ENCODE results near the gene HOOK2. TPM values are rescaled to one million over a fixed set of nuclear protein-coding genes. Genes with fewer than 3 reads are reported as not detected.
A peak's percentile ranks its signal among the peaks of the same experiment; 100 is the strongest.

Gene HOOK2
- polyA plus RNA-seq, 1 experiment: 5.5 TPM

- Histone ChIP-seq H3K4me3 (ENCODE audit: low read depth, low read length) (no peak overlapping the region), H3K27ac (ENCODE audit: low read depth, low read length) (no peak overlapping the region), H3K9me3 (ENCODE audit: control insufficient read depth, insufficient read depth, low read length) (peaks cover 4% of the 10 kb centered on the region; the same call in 1 of the 2 replicates), H3K27me3 (ENCODE audit: control insufficient read depth, insufficient read depth, low read length) (no peaks in the 10 kb centered on the region)
- no peak for TF ChIP-seq CTCF (IDR thresholded peaks at IDR 0.05; ENCODE audit: low read depth, low read length)
- no peak for DNase-seq (ENCODE audit: low read depth, low spot score)
- POLR2A ChIA-PET: interaction anchor here (0.5 kb wide), 1 partner anchor 59 kb away, joined by 7 read pairs; no protein-coding TSS in a partner anchor
- CTCF ChIA-PET: interaction anchor here (1.0 to 2.3 kb wide), 2 partner anchors 9 to 60 kb away, joined by 3 to 12 read pairs; no protein-coding TSS in a partner anchor
Observed at GRCh38 chr19:12787458-12787857, 12.1 kb upstream of the HOOK2 start.

GRCh38 chr19:12786952-12787351, 11.6 kb upstream of the HOOK2 start:
- Histone ChIP-seq H3K9me3 (ENCODE audit: control insufficient read depth, insufficient read depth, low read length) (peaks cover 3% of the 10 kb centered on the region; the same call in 1 of the 2 replicates), H3K27me3 (ENCODE audit: control insufficient read depth, insufficient read depth, low read length) (no peaks in the 10 kb centered on the region), H3K4me3 (ENCODE audit: low read depth, low read length) (no peak overlapping the region), H3K27ac (ENCODE audit: low read depth, low read length) (no peak overlapping the region)
- DNase-seq (ENCODE audit: low read depth, low spot score): no peak
- no peak for TF ChIP-seq CTCF (IDR thresholded peaks at IDR 0.05; ENCODE audit: low read depth, low read length)
- CTCF ChIA-PET: no interaction called here
- POLR2A ChIA-PET: interaction anchor here (0.6 kb wide), 1 partner anchor 11 kb away, joined by 7 read pairs; no protein-coding TSS in a partner anchor

GRCh38 chr19:12786141-12786870, 11.0 kb upstream of the HOOK2 start:
- CTCF ChIA-PET: interaction anchor here (1.4 kb wide), 1 partner anchor 10 kb away, joined by 4 read pairs; no protein-coding TSS in a partner anchor
- no peak for DNase-seq (ENCODE audit: low read depth, low spot score)
- Histone ChIP-seq H3K4me3 (ENCODE audit: low read depth, low read length) (no peak overlapping the region), H3K27me3 (ENCODE audit: control insufficient read depth, insufficient read depth, low read length) (no peaks in the 10 kb centered on the region), H3K9me3 (ENCODE audit: control insufficient read depth, insufficient read depth, low read length) (no peaks in the 10 kb centered on the region; the same call in 1 of the 2 replicates), H3K27ac (ENCODE audit: low read depth, low read length) (peak overlapping the region; percentile 31)
- no peak for TF ChIP-seq CTCF (IDR thresholded peaks at IDR 0.05; ENCODE audit: low read depth, low read length)
- POLR2A ChIA-PET: interaction anchor here (0.6 kb wide), 1 partner anchor 10 kb away, joined by 7 read pairs; no protein-coding TSS in a partner anchor

GRCh38 chr19:12785431-12786031, 10.2 kb upstream of the HOOK2 start:
- H3K9me3 ChIP-seq (ENCODE audit: control insufficient read depth, insufficient read depth, low read length): no peaks in the 10 kb centered on the region; the same call in 1 of the 2 replicates
- no peak for TF ChIP-seq CTCF (IDR thresholded peaks at IDR 0.05; ENCODE audit: low read depth, low read length)
- ChIA-PET POLR2A (no interaction called here), CTCF (interaction anchor here (1.4 kb wide), 1 partner anchor 11 kb away, joined by 4 read pairs; no protein-coding TSS in a partner anchor)
- H3K4me3 ChIP-seq (ENCODE audit: low read depth, low read length): no peak overlapping the region
- no peak for DNase-seq (ENCODE audit: low read depth, low spot score)
- no peaks in the 10 kb centered on the region for H3K27me3 ChIP-seq (ENCODE audit: control insufficient read depth, insufficient read depth, low read length)
- peak overlapping the region; percentile 31 for H3K27ac ChIP-seq (ENCODE audit: low read depth, low read length)
